Measurements from ENCODE around the gene PTPN11.

PTPN11 gene

GRCh38 chr12:112473056-112473455 lies 54.3 kb downstream of the PTPN11 start:
- TF ChIP-seq, protein P1, sequence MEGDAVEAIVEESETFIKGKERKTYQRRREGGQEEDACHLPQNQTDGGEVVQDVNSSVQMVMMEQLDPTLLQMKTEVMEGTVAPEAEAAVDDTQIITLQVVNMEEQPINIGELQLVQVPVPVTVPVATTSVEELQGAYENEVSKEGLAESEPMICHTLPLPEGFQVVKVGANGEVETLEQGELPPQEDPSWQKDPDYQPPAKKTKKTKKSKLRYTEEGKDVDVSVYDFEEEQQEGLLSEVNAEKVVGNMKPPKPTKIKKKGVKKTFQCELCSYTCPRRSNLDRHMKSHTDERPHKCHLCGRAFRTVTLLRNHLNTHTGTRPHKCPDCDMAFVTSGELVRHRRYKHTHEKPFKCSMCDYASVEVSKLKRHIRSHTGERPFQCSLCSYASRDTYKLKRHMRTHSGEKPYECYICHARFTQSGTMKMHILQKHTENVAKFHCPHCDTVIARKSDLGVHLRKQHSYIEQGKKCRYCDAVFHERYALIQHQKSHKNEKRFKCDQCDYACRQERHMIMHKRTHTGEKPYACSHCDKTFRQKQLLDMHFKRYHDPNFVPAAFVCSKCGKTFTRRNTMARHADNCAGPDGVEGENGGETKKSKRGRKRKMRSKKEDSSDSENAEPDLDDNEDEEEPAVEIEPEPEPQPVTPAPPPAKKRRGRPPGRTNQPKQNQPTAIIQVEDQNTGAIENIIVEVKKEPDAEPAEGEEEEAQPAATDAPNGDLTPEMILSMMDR (conservative IDR thresholded peaks at IDR 0.05; ENCODE audit: low read length) = peak; percentile 49
- no peak for TF ChIP-seq EZH2phosphoT487 (IDR thresholded peaks at IDR 0.05; ENCODE audit: borderline replicate concordance)
- no peaks in the 10 kb centered on the region for H4K20me1 ChIP-seq (ENCODE audit: insufficient read depth, low read length, poor library complexity, severe bottlenecking)
- no peaks in the 10 kb centered on the region for H3K4me1 ChIP-seq (ENCODE audit: insufficient read depth, low read length, poor library complexity, severe bottlenecking)
- no peak overlapping the region for H3K9ac ChIP-seq (ENCODE audit: low read depth, low read length, poor library complexity, severe bottlenecking)
- no peaks in the 10 kb centered on the region for H3K9me3 ChIP-seq (ENCODE audit: insufficient read depth, low read depth, low read length)
- H3K27me3 ChIP-seq (ENCODE audit: insufficient read depth, low read length, poor library complexity, severe bottlenecking) = no peaks in the 10 kb centered on the region
- H3K4me3 ChIP-seq (ENCODE audit: low read length, poor library complexity, severe bottlenecking) = no peak overlapping the region
- no peak overlapping the region for H3K4me2 ChIP-seq (ENCODE audit: low read depth, low read length, poor library complexity, severe bottlenecking)
- H3F3A ChIP-seq (ENCODE audit: low read depth) = no peaks in the 10 kb centered on the region
- H3K9me2 ChIP-seq (replicated peaks; ENCODE audit: low read depth, low read length) = no peaks in the 10 kb centered on the region
- no peak overlapping the region for H2AFZ ChIP-seq (ENCODE audit: low read length)
- H3K36me3 ChIP-seq (ENCODE audit: insufficient read depth, low read length) = peaks cover 58% of the 10 kb centered on the region
- H3K79me2 ChIP-seq (ENCODE audit: insufficient read depth, low read length) = no peaks in the 10 kb centered on the region

DNA sequence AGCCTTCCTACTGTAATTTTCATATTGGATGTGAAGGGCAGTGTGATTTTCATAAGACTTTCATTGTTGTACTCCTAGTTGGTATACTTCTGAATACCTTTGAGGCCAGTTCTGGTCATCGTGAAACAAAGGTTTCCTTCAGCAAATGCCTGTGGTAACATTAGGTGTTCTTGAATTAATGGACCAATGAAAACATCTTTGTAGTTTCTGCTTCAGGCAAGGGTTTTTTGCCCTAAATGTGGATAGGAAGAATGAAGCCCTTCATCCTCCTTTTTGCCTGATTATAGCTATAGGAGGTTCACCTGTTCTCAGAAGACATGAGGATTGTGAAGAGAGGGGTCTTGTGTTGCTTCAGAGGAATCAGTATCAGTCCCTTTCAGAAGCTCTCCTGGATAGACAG lies 60.7 kb downstream of the PTPN11 start:
- Histone ChIP-seq H3K79me2 (ENCODE audit: insufficient read depth, low read length) (no peaks in the 10 kb centered on the region), H3K9me3 (ENCODE audit: insufficient read depth, low read depth, low read length) (no peaks in the 10 kb centered on the region), H3F3A (ENCODE audit: low read depth) (no peaks in the 10 kb centered on the region), H2AFZ (ENCODE audit: low read length) (no peak overlapping the region), H3K4me2 (ENCODE audit: low read depth, low read length, poor library complexity, severe bottlenecking) (no peak overlapping the region), H4K20me1 (ENCODE audit: insufficient read depth, low read length, poor library complexity, severe bottlenecking) (no peaks in the 10 kb centered on the region), H3K9me2 (replicated peaks; ENCODE audit: low read depth, low read length) (no peaks in the 10 kb centered on the region), H3K4me1 (ENCODE audit: insufficient read depth, low read length, poor library complexity, severe bottlenecking) (no peaks in the 10 kb centered on the region), H3K4me3 (ENCODE audit: low read length, poor library complexity, severe bottlenecking) (no peak overlapping the region), H3K9ac (ENCODE audit: low read depth, low read length, poor library complexity, severe bottlenecking) (no peak overlapping the region), H3K27me3 (ENCODE audit: insufficient read depth, low read length, poor library complexity, severe bottlenecking) (no peaks in the 10 kb centered on the region), H3K36me3 (ENCODE audit: insufficient read depth, low read length) (peaks cover 100% of the 10 kb centered on the region)
- TF ChIP-seq, protein P1 (conservative IDR thresholded peaks at IDR 0.05; ENCODE audit: low read length) = no peak
- no peak for TF ChIP-seq EZH2phosphoT487 (IDR thresholded peaks at IDR 0.05; ENCODE audit: borderline replicate concordance)

GRCh38 chr12:112480931-112481330 lies 62.2 kb downstream of the PTPN11 start:
- Histone ChIP-seq H3K4me2 (ENCODE audit: low read depth, low read length, poor library complexity, severe bottlenecking) (no peak overlapping the region), H3K4me1 (ENCODE audit: insufficient read depth, low read length, poor library complexity, severe bottlenecking) (no peaks in the 10 kb centered on the region), H2AFZ (ENCODE audit: low read length) (no peak overlapping the region), H3K36me3 (ENCODE audit: insufficient read depth, low read length) (peaks cover 92% of the 10 kb centered on the region), H4K20me1 (ENCODE audit: insufficient read depth, low read length, poor library complexity, severe bottlenecking) (no peaks in the 10 kb centered on the region), H3F3A (ENCODE audit: low read depth) (no peaks in the 10 kb centered on the region), H3K4me3 (ENCODE audit: low read length, poor library complexity, severe bottlenecking) (no peak overlapping the region), H3K27me3 (ENCODE audit: insufficient read depth, low read length, poor library complexity, severe bottlenecking) (no peaks in the 10 kb centered on the region), H3K9me2 (replicated peaks; ENCODE audit: low read depth, low read length) (no peaks in the 10 kb centered on the region), H3K9me3 (ENCODE audit: insufficient read depth, low read depth, low read length) (no peaks in the 10 kb centered on the region), H3K9ac (ENCODE audit: low read depth, low read length, poor library complexity, severe bottlenecking) (no peak overlapping the region), H3K79me2 (ENCODE audit: insufficient read depth, low read length) (no peaks in the 10 kb centered on the region)
- no peak for TF ChIP-seq EZH2phosphoT487 (IDR thresholded peaks at IDR 0.05; ENCODE audit: borderline replicate concordance)
- TF ChIP-seq, protein P1 (conservative IDR thresholded peaks at IDR 0.05; ENCODE audit: low read length) = no peak
